LNCAP (cell line): ENCODE measurements around the gene AK2.

Source experiments
- CTCF ChIP-seq: fragments of 450-650 bp; IDR thresholded peaks from 2 replicates; pipeline ENCODE4 v1.5.1; 2017; ENCODE audit warnings: mild to moderate bottlenecking

Gene AK2

GRCh38 chr1:33021567-33022431, 14.9 kb downstream of the AK2 start:
- no peak for TF ChIP-seq CTCF

DNA sequence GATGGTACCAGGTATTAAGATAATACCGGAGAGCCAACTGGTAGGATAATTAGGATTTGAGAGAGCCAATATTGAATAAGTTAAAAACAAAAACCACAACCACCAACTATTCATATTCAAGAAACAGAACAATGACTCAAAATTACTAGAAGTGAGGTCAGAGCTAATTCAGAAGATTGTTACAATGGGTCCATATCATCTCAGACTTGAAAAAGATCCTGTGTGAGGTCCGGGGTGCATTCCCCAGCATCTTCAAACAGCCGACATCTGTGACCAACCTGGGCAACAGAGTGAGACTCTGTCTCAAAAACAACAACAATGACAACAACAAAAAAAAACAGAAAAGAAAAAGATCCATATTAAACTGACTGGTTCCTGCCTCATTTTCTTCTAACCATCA, 18.6 kb downstream of the AK2 start:
- TF ChIP-seq CTCF = no peak

DNA sequence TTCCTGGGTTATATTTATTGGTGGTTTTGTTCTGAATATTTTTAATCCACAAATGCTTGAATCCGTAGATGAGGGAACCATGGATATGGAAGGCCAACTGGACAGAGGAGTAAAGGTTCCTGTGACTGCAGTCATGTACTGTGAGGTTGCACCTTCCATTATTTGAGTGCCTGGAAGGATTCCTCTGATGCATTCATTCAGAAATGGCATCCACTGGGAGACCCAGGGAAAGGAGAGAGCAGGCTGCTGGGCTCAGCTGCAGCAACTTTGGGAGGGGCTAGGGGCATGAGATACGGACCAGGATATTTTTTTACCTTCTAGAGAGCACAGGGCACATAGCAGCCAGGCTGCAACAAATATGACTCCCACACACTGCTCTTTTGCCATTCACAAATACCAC, 19.5 kb downstream of the AK2 start:
- TF ChIP-seq CTCF = no peak

DNA sequence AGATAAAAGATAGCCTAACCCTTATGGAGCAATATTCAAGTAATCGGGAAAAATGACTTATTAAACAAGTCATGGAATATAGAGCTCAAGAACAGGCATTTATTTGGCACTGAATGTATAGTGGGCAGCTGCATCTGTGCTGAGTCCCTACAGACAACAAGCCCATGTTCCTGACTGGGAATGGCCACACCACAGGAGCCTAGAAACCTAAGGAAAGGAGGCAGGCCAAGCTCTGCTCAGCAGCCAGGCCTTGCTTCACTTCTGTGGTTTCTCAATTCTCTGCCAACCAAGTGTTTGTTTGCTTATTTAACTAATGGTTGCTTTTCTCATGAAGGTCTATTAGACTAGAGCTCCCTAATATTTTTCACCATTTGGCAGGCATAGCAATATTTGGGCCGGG, 21.5 kb downstream of the AK2 start:
- no peak for TF ChIP-seq CTCF

DNA sequence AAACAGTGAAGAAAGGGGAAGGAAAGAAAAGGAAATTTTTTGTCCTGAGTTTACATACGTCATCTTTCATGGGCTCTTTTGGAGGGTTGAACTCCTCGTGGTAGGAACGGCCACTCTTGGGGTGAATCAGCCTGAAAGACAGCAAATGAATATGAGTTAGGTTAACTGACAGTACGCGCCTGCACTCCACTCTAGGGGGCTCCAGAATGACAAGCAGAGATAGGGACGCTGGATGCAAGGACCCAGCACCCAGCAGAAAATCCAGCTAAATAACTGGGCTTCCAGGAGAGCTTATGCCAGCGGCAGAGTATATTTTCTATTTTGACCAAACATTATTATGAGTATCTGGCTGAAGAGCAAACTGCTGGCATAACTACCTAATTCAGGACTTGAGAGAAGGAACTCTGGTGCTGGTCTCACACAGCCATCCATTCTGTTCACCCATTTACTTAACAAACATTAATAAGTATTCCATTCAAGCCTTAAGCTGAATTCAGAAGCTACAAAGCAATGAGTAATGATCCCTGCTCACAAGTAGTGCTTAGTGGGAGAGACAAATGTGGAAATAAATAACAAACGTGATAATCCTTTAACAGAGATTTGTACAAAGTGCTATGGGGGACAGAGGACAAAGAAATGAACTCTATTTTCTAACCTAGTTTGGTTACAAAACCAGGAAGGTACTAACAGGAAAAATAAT, 22.1 kb downstream of the AK2 start:
- TF ChIP-seq CTCF = no peak

DNA sequence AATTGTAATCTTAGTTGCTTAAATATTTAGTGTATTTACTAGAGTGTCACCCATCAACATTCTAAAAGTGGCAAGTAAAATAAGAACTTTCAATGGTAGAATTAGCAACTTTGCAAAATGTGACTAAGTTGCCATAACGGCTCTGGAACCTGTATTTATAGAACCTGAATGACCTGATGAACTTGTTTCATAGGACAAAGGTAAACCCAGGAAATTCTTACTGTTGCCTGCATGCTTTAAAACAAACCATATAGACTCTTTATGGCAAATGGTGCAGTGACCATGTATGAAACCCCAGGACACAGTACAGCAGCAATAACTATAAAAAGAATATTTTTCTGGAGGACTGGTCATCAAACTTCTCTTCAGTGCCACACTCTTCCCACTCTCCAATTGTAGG, 22.9 kb downstream of the AK2 start:
- TF ChIP-seq CTCF = no peak

DNA sequence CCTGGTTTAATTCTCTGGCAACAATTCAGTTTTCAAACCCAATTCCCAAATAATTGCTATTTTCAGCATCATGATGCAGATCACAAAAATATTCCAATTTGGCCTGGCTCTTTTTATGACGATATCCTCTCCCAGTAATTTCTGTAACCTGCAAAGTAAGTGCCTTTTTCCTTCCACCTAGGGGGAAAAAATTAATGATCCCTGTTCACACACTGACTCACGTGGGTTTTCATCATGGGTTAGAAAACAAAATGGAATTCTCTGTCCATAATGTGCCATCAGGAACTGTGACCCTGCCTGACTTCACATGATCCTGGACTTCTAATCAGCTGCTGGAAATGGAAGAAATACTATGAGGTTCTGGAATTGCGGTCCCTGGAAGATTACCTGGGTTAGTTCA, 24.5 kb downstream of the AK2 start:
- TF ChIP-seq CTCF = no peak
